Fibroblast of skin of abdomen (primary cell): ENCODE data around the gene FAM168A.

Experiments
- DNase-seq: peaks from one replicate; pipeline ENCODE4 v3.0.0-alpha.2; 2013

The FAM168A gene

DNA sequence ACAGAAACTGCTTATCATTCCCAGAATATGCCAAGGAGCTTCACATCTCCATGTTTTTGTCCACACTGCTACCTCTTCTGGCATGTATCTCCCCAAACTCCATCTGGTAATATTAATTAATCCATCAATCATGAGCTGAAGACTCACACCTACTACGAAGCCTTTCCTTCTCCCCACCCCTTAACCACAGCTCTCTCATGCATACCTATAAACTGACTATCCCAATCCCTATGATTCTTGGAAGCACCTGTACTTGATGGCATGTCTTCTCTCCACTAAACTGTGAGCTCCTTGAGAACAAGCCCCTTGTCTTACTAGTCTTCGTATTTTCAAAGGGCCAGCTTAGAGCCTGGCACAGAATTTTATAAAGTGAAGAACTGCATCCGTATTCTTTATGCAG, 174.4 kb downstream of the FAM168A start:
- DNase-seq: no peak

DNA sequence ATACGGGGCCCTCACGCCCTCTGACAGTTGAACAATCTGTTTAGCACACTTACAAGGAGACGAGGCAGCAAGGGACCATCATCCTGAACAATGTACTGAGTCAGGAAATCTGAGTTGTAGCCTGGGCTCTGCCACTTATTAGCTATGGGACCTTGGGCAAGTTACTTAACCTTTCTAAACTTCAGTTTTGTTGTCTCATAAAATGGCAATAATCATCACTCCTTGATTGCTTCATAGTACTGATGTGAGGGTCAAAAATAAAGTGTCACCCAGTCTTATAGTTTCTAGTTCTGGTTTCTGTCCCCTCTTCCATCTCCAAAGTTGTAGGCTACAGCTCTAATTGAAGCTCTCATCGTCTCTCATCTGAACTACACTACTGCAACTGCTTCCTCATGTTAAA, 175.0 kb downstream of the FAM168A start:
- no peak for DNase-seq

- no peak for DNase-seq
Observed at GRCh38 chr11:73420136-73420535, 177.8 kb downstream of the FAM168A start.

- DNase-seq: no peak
Observed at GRCh38 chr11:73416786-73417185, 181.1 kb downstream of the FAM168A start.

DNA sequence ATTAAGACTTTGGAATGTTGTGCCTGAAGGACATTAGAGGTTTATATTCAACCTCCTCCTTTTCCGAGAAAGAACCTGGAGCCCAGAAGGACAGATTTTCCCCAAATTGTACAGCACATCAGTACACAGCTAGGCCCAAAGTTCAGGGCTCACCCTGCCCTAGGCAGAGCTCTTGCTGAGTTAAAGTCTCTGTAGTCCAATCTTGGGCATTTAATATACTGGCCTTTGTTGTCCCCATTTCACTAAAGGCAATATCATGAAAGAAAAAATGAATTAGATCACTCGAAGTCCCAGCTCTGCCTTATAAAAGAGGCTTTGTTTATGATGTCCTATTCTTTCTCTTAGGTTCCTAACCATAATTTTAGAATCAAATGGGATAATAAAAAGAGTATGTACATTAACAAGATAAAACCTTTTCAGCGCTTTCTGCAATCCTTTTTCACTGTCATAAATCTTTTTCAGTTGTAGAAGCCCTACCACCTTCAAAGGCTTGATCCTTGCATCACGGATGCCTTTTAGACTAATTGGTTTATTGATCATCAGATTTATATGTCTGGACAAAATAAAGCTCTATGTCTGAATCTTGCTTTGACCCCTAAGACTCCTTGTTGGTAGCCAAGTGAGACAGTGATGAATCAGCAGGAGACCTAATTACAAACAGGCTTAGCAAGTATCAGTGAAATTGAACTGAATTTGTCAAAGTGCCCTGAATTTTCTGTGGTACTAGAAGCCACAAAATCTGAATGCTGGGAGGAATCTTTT, 181.9 kb downstream of the FAM168A start:
- DNase-seq: peak; percentile 95

DNA sequence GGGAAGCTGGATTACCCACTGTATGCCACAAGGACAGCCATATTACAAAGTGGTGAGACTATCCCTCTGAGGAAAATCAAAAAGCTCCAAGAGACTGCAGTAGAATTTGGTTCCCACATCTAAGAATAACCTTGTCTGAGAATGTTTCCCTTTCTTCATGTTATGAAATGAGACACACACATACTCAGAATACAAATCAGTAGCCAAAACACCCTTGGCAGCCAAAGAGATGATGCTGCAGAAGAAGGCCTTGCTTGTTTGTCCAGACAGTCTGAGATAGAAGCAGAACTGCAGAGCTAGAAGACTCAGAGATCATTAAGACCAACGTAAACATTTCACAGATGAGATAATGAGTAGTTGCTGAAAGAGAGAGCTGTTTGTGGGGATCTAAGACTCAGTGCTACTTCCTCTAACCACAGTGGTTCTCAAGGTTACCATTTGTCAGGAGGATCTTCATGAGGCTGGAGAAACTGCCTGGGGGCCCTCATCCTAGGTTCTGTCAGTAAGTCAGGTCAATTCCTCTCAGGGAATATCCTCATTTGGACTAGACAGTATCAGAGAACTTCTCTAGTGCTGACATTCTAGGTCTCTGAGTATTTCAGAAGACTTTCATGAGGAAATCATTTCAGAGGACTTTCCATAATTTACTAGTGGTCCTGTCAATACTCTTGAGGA, 182.8 kb downstream of the FAM168A start:
- peak; percentile 91 for DNase-seq

- DNase-seq: no peak
Observed at GRCh38 chr11:73413256-73413655, 184.7 kb downstream of the FAM168A start.

DNA sequence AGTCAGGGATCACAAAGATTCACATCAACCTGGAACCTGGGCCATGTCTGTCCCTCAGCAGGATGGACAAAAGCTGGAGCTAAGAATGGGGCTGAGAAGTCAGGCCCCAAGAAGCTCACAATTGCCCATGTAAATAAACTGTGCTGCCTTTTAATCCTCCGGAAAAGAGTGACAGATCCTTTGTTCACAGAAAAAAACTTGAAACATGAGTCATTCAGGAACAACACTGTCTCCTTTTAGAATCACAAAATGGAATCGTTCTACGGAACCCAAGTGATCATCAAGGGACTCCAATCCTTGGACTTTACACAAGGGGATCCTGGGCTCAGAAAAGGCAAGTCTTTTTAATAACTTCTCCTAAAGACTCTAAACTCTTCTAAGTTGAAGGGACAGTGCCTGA, 185.6 kb downstream of the FAM168A start:
- no peak for DNase-seq

DNA sequence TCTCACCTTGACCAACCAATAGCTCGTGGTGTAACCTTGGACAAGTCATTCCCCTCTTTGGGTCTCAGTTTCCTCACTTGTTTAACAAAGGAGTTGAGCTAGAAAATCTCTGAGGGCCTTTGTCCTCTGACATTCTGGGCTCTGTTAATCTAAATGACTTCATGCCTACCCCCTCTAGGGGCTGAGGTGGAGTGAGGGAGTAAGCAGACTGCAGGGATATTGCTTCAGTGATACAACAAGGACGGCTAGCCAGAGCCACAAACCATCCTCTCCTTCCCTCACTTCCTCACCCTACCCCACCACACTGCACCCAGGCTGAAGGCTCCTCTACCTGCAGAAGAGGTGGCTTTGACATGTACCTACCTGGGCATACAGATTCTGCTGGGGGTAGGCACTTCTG, 186.9 kb downstream of the FAM168A start:
- DNase-seq: no peak

GRCh38 chr11:73410627-73411026, 187.3 kb downstream of the FAM168A start:
- DNase-seq: peak; percentile 54

- no peak for DNase-seq
Observed at GRCh38 chr11:73409431-73409830, 188.5 kb downstream of the FAM168A start.

GRCh38 chr11:73406619-73407018, 191.3 kb downstream of the FAM168A start:
- DNase-seq: no peak

DNA sequence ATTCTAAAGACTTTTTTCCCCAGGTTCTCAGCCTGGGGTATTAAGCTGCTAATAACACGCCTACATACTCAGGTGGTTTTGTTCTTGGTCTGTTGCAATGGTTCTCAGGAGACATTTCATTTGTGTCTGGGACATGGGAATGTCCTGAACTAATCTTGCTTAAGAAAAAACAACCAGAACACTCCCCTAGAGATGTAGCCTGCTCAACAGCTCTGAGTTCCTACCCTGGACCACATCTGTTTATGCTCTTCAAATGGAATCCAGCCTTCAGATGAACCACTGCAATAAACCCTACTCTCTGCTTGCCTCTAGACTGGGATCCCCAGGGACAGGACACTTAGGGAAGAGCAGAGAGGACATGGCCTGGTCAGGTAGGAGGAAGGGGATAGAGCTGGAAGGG, 191.8 kb downstream of the FAM168A start:
- no peak for DNase-seq

DNA sequence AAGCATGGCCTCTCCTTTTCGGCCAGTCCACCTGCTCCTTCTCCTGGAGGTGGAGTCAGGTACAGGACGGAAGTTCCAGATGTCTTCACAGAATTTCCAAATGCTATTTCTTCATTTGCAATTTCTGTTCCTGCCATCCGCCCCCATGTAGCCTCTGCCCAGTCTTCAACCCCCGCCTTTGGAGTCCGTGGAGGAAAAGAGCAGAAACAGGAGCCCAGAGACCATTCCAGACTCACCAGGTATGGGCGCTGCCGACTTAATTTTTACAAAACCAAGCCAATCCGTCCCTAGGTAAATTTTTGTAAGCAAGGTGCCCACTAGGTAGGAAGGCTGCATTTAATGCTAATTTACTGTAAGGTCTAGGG, 192.8 kb downstream of the FAM168A start:
- DNase-seq: no peak

DNA sequence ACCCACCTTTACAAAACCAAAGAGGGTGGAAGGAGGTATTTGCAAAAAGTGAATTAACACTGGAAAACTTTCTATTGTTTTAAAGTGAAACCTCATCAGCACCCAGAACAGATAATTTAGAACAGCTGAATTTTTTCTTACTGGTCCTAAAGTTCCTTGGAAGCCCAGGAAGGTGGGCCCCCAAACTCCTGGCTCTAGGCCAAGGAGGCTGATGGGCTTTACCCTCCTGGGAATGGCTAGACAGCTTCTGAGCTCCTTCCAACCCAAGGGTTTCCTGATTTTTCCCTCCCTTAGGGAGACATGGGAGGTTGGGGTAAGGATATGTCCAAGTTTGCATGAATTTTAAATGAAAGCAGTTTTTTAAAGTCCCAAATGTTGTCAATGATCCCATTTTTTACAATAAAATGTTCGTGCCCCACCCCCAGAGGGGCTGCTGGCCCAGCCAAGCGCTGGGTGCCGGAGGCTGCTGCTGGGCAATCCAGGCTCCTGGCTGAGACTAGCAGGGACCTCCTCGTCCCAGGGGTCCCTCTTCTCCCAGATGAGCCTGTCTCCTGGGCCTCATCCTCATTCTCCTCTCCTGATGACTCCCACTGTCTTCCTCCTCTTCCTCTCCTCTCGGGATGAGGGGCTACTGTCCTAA, 193.3 kb downstream of the FAM168A start:
- DNase-seq: no peak

- peak; percentile 59 for DNase-seq
Observed at GRCh38 chr11:73404048-73404447, 193.9 kb downstream of the FAM168A start.

GRCh38 chr11:73403541-73403940, 194.4 kb downstream of the FAM168A start:
- DNase-seq: no peak

GRCh38 chr11:73402834-73403185, 195.1 kb downstream of the FAM168A start:
- DNase-seq: no peak

GRCh38 chr11:73401924-73402833, 195.7 kb downstream of the FAM168A start:
- DNase-seq: no peak

DNA sequence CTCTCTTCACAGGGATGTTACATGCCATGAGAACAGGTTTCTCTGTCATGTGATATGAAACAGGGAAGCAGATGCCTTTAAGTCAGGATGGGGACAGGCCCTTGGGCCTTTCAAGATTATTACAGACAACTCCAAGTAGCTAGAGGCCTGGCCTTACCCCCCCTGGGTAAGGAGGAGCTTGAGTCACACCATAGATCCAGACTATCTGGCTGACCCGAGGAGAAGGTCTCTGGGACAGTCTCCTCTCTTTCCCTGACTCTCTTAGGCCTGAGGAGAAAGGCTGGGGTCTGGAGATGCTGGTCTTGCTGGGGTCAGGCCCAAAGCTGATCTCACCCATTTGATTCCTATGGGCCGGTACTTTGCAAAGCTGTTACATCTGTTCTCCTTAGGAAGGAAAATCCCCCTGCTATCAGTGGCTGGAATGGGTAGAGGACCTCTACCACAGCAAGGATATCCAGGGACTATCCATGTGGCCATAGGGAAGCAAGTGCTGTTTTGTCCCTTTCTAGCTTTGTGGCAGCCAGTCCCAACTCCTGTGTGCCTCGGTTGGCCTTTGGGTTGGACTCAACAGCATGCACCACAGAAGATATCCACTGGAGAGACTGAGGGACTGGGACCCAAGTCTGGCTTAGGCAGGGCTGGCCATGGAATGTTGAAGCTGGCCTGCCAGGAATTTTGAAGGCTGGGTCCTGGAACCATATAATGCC, 196.5 kb downstream of the FAM168A start:
- DNase-seq: no peak

DNA sequence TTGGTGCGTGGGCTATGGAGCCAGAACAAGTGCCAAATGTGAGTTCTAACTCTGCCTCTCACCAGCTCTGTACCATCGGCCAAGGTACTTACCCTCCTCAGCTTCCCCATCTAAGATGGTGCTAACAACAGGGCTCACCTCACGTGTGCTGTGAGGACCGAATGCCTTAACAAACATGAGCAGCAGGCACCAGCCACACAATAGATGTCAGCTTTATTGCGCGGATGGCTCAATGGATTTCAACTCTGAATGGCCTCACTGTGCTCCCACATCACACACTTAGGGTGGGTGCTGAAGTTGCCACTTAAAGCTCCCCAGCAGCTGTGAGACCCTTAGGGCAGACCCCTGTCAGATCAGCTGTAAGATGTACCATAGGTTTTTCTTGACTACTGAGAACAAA, 197.6 kb downstream of the FAM168A start:
- DNase-seq: no peak

- no peak for DNase-seq
Observed at GRCh38 chr11:73399636-73400035, 198.3 kb downstream of the FAM168A start.
